Liver (tissue), 9 donors: Measurements from ENCODE around the gene TACC2. TPM values are rescaled to one million over a fixed set of nuclear protein-coding genes. Genes with fewer than 3 reads are reported as not detected.

Experiments used
- DNase-seq: peaks from one replicate; pipeline ENCODE4 v3.0.0-alpha.2; 2017; ENCODE audit warnings: low spot score
- H3K27ac ChIP-seq, 2 donors: one replicate each; pipeline ENCODE4 v1.7.0; 2013; ENCODE audit warnings: inconsistent platforms in 2 of 2, low read length in 2 of 2, control low read depth in 1 of 2, low read depth in 1 of 2, mild to moderate bottlenecking in 1 of 2
- H3K27me3 ChIP-seq, 4 donors: one replicate each; pipeline versions ENCODE4 v1.6.1 to v1.7.0; 2013; ENCODE audit warnings: low read length in 3 of 4, inconsistent platforms in 1 of 4, mild to moderate bottlenecking in 1 of 4, moderate library complexity in 1 of 4; ENCODE audit not compliant: control insufficient read depth in 4 of 4, insufficient read depth in 4 of 4
- H3K36me3 ChIP-seq, 4 donors: one replicate each; pipeline versions ENCODE4 v1.6.1 to v1.7.0; 2013; ENCODE audit warnings: low read length in 3 of 4, mild to moderate bottlenecking in 3 of 4, low read depth in 1 of 4, moderate library complexity in 1 of 4; ENCODE audit not compliant: control insufficient read depth in 4 of 4, insufficient read depth in 3 of 4
- H3K4me1 ChIP-seq, 4 donors: one replicate each; pipeline versions ENCODE4 v1.6.1 to v1.7.0; 2013; ENCODE audit warnings: low read length in 3 of 4, mild to moderate bottlenecking in 3 of 4, moderate library complexity in 1 of 4; ENCODE audit not compliant: control insufficient read depth in 4 of 4, insufficient read depth in 4 of 4
- H3K4me3 ChIP-seq, 3 donors: one replicate each; pipeline versions ENCODE4 v1.6.1 to v1.7.0; 2013; ENCODE audit warnings: low read length in 3 of 3, control low read depth in 1 of 3, low read depth in 1 of 3, mild to moderate bottlenecking in 1 of 3
- H3K9ac ChIP-seq, 2 donors: one replicate each; pipeline ENCODE4 v1.7.0; 2013; ENCODE audit warnings: low read length in 2 of 2, mild to moderate bottlenecking in 2 of 2, moderate library complexity in 2 of 2, control low read depth in 1 of 2, low read depth in 1 of 2
- H3K9me3 ChIP-seq, 4 donors: one replicate each; pipeline versions ENCODE4 v1.6.1 to v1.7.0; 2013; ENCODE audit warnings: low read length in 3 of 4; ENCODE audit not compliant: control insufficient read depth in 4 of 4
- CTCF ChIP-seq: fragments of 150-350 bp; IDR thresholded peaks from 2 replicates; pipeline ENCODE4 v1.5.1; 2017; ENCODE audit warnings: improper control_type of control experiment, low read depth, low read length; ENCODE audit not compliant: missing input control
- EGR1 ChIP-seq, 2 donors: IDR thresholded peaks; 2 replicates each; pipeline ENCODE4 v1.6.1; 2016 to 2018; ENCODE audit warnings: antibody characterized with exemption in 2 of 2, low read depth in 2 of 2
- FOXA2 ChIP-seq: IDR thresholded peaks from 2 replicates; pipeline ENCODE4 v1.6.1; 2016; ENCODE audit warnings: antibody characterized with exemption
- GABPA ChIP-seq, 2 donors: IDR thresholded peaks in 1 of 2; conservative IDR thresholded peaks in 1 of 2; 2 replicates each; pipeline ENCODE4 v1.6.1; 2016; ENCODE audit warnings: antibody characterized with exemption in 2 of 2, mild to moderate bottlenecking in 1 of 2, moderate library complexity in 1 of 2
- HNF4A ChIP-seq, 2 donors: conservative IDR thresholded peaks; 2 replicates each; pipeline ENCODE4 v1.6.1; 2016; ENCODE audit warnings: antibody characterized with exemption in 2 of 2, mild to moderate bottlenecking in 2 of 2
- HNF4G ChIP-seq: IDR thresholded peaks from 2 replicates; pipeline ENCODE4 v1.6.1; 2016; ENCODE audit warnings: antibody characterized with exemption
- JUND ChIP-seq, 2 donors: IDR thresholded peaks; 2 replicates each; pipeline ENCODE4 v1.6.1; 2016; ENCODE audit warnings: antibody characterized with exemption in 2 of 2
- MAX ChIP-seq: IDR thresholded peaks from 2 replicates; pipeline ENCODE4 v1.6.1; 2016; ENCODE audit warnings: antibody characterized with exemption
- NR2F2 ChIP-seq: IDR thresholded peaks from 2 replicates; pipeline ENCODE4 v1.6.1; 2016; ENCODE audit warnings: antibody characterized with exemption
- RAD21 ChIP-seq, 2 donors: IDR thresholded peaks; 2 replicates each; pipeline ENCODE4 v1.6.1; 2016; ENCODE audit warnings: antibody characterized with exemption in 2 of 2, mild to moderate bottlenecking in 2 of 2
- REST ChIP-seq: IDR thresholded peaks from 2 replicates; pipeline ENCODE4 v1.6.1; 2016; ENCODE audit warnings: antibody characterized with exemption, mild to moderate bottlenecking
- SP1 ChIP-seq: IDR thresholded peaks from 2 replicates; pipeline ENCODE4 v1.6.1; 2018; ENCODE audit warnings: antibody characterized with exemption, mild to moderate bottlenecking
- TAF1 ChIP-seq: conservative IDR thresholded peaks from 2 replicates; pipeline ENCODE4 v1.6.1; 2016; ENCODE audit warnings: antibody characterized with exemption, mild to moderate bottlenecking
- WGBS: extraction: QIAGEN DNeasy Blood & Tissue Kit; methylation state at CpG from one replicate; pipeline ENCODE4 v1.1.7; 2013; 5-methylcytosine and 5-hydroxymethylcytosine counted together
- polyA plus RNA-seq, 2 donors: library from polyadenylated mRNA; stranded (reverse) in 1 of 2; unstranded in 1 of 2; fragments of 200-250 nt in 1 of 2; fragments of >200 nt in 1 of 2; fragmentation: Nextera tagmentation in 1 of 2; extraction: Ambion mirVana in 1 of 2; gene quantifications; one replicate each; pipeline versions ENCODE4 v1.2.1 to v1.2.3, GENCODE V29; 2013 to 2015
- total RNA-seq, 2 donors: library from RNA; depleted of rRNA; stranded (reverse); fragments of >200 nt; gene quantifications; one replicate each; pipeline ENCODE4 v1.2.3, GENCODE V29; 2014
- TF ChIP-seq, protein P1 (sequence below): IDR thresholded peaks from 2 replicates; pipeline ENCODE4 v1.6.1; 2016; ENCODE audit warnings: antibody characterized with exemption
- donor health status: healthy.
- donor health status: healthy.
- donor health status: healthy.
- donor health status: healthy.
- donor health status: healthy.

The TACC2 gene
- total and polyA plus RNA-seq, 4 donors, result 1.5 to 9.1 (median 7.8) TPM

GRCh38 chr10:122140461-122140902, 151.5 kb downstream of the TACC2 start:
- TF ChIP-seq JUND (IDR thresholded peaks at IDR 0.05) (no peak), GABPA (IDR thresholded peaks at IDR 0.05 in 1 of 2, conservative IDR thresholded peaks at IDR 0.05 in 1 of 2) (no peak), RAD21 (IDR thresholded peaks at IDR 0.05) (no peak), TAF1 (no peak), MAX (no peak), HNF4G (no peak), HNF4A (conservative IDR thresholded peaks at IDR 0.05) (no peak), NR2F2 (no peak)
- TF ChIP-seq, protein P1, sequence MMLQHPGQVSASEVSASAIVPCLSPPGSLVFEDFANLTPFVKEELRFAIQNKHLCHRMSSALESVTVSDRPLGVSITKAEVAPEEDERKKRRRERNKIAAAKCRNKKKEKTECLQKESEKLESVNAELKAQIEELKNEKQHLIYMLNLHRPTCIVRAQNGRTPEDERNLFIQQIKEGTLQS, result no peak
- no peak for DNase-seq
- H3K27ac ChIP-seq, result peak overlapping the region in 1 of 2 donors; percentile 20
- H3K9me3 ChIP-seq, result no peaks in the 10 kb centered on the region
- H3K36me3 ChIP-seq, result peaks cover 0 to 4% (median 0%) of the 10 kb centered on the region in 4 donors
- WGBS, result 90% methylated on average over 9 of the region's 9 CpGs
- H3K4me1 ChIP-seq, result peaks cover 6 to 25% (median 18%) of the 10 kb centered on the region in 4 donors
- no peak overlapping the region for H3K4me3 ChIP-seq
- H3K9ac ChIP-seq, result no peak overlapping the region
- no peaks in the 10 kb centered on the region for H3K27me3 ChIP-seq

DNA sequence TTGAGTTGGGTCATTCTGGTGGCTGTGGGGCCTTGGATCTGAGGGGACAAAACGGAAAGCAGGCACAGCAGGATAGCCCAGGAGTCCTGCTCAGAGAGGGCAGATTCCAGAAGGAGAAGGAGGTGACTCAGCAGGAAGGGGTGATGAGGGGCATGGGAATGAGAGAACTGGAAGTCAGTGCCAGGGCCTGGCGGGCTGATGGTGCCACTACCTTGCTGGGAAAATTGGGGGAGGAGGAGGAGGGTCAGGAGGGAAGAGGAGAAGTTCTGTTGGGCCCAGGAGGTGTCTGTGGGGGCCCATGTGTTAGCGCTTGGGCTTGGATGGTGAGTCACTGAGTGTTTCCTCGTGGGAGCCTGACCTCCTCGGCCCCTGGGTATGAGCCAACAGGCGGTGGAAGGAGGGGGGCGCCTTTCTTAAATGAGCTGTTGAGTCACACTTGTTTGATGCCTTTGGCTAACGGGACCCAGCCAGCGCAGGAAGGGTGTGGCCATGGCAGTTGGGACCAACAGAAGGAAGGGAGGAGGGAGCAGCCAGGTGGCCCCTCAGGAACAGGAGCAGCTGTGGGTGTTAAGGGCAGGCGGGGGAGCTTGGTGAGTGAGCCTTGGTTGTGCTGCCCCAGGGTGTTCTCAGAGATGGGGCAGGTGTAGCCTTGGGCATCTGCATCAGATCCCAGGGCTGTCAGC, 152.1 kb downstream of the TACC2 start:
- H3K27ac ChIP-seq, result peak overlapping the region in 1 of 2 donors; percentile 20
- no peak for DNase-seq
- no peak for TF ChIP-seq CTCF
- peak in 1 of 2 donors; percentile 45 for TF ChIP-seq JUND (IDR thresholded peaks at IDR 0.05)
- TF ChIP-seq NR2F2, result peak; percentile 26
- peaks cover 6 to 25% (median 18%) of the 10 kb centered on the region in 4 donors for H3K4me1 ChIP-seq
- no peak overlapping the region for H3K9ac ChIP-seq
- 61% methylated on average over 10 of the region's 10 CpGs for WGBS
- no peaks in the 10 kb centered on the region for H3K36me3 ChIP-seq
- H3K9me3 ChIP-seq, result no peaks in the 10 kb centered on the region
- H3K4me3 ChIP-seq, result no peak overlapping the region
- H3K27me3 ChIP-seq, result no peaks in the 10 kb centered on the region

GRCh38 chr10:122141821-122142640, 153.1 kb downstream of the TACC2 start:
- TF ChIP-seq HNF4A (conservative IDR thresholded peaks at IDR 0.05) (no peak), EGR1 (IDR thresholded peaks at IDR 0.05; ENCODE audit: low read depth in 2 of 2) (no peak), NR2F2 (no peak), MAX (no peak), TAF1 (no peak), SP1 (no peak), FOXA2 (no peak), REST (no peak)

More at GRCh38 chr10:122141821-122142640, 153.1 kb downstream of the TACC2 start:
- no peaks in the 10 kb centered on the region for H3K36me3 ChIP-seq
- no peak for DNase-seq
- H3K27ac ChIP-seq, result no peak overlapping the region
- peaks cover 6 to 28% (median 21%) of the 10 kb centered on the region in 4 donors for H3K4me1 ChIP-seq
- H3K27me3 ChIP-seq, result no peaks in the 10 kb centered on the region
- H3K9me3 ChIP-seq, result no peaks in the 10 kb centered on the region
- no peak overlapping the region for H3K9ac ChIP-seq
- 70% methylated on average over 15 of the region's 15 CpGs for WGBS
- H3K4me3 ChIP-seq, result no peak overlapping the region
